Spleen (tissue), 7 donors: ENCODE results near the gene DDX31.

Experiments used
- CTCF ChIP-seq, 11 experiments: fragments of 200-600 bp in 7 of 11; fragments of 450-650 bp in 4 of 11; sonication (generic) in 4 of 11; IDR thresholded peaks in 8 of 11; conservative IDR thresholded peaks in 3 of 11; 1 replicate in 7 of 11; 2 replicates in 4 of 11; pipeline versions ENCODE4 v1.4.0 to v1.8.0; 2016 to 2021; ENCODE audit warnings: antibody characterized with exemption in 11 of 11, inconsistent platforms in 4 of 11, mild to moderate bottlenecking in 1 of 11
- POLR2AphosphoS5 ChIP-seq, 3 donors: sonication (generic); formaldehyde crosslinking; IDR thresholded peaks; one replicate each; pipeline ENCODE4 v1.5.1; 2017; ENCODE audit warnings: antibody characterized with exemption in 3 of 3
- donor health status: DM: no; HTN: no; CAD: no; lungs with moderate emphysema.
- donor health status: DM: no; HTN: no; CAD: no.
- donor health status: DM: no; HTN: no; CAD: no.

- TF ChIP-seq CTCF (IDR thresholded peaks at IDR 0.05 in 8 of 11, conservative IDR thresholded peaks at IDR 0.05 in 3 of 11) (no peak), POLR2AphosphoS5 (IDR thresholded peaks at IDR 0.05) (no peak)
Observed at GRCh38 chr9:132555528-132555927, 114.3 kb downstream of the DDX31 start.
